ENCODE data around the gene CA11.

Gene CA11

DNA sequence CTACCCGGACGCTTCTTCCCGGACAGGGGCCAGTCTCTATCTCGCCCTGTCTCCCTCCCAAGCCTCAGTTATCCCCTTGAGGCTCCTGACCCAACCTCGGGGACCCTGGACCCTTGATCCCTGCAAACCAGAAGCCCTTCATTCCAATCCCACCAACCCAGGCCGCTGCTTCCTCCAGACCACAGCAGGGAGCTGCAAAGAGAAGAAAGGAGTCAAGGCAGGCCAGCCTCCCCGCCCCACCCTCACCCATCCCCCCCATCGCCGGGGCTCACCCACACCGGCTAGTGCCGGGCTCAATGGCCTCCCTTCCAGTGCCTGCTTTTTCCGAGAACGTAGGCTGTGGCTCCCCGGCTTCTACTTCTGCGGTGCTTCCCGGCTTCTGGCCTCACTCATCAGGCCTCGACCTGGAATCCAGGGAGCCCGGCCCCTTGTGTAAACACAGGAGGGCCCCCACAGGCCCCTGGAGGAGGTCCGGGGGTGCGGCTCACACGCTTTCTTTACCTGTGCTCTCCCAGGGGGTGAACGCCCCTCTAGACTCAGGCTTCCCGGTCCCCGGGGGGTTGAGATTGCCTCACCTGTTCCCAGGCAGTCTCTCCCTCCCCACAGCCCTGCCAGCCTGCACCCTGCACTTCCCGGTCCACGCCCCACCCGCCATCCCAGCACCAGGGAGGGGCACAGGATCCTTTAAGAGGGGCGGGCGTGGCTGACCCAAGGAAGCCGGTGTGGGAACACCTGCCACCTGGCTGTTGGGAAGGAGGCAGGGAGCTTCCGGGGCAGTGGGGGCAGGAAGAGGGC is 31.4 kb downstream of the CA11 start, which contains the start of gene FAM83E:
Gene FAM83E, minus strand, starts transcription at position 641 of the 795 bp plus-strand sequence. CDS start 1,704 bp downstream, outside the sequence.
- no peak within 1 kb of the TSS for H3K4me3 ChIP-seq (ENCODE audit: low read depth, low read length)
- DNase-seq (ENCODE audit: low read depth): no peak
- TF ChIP-seq, protein P1, sequence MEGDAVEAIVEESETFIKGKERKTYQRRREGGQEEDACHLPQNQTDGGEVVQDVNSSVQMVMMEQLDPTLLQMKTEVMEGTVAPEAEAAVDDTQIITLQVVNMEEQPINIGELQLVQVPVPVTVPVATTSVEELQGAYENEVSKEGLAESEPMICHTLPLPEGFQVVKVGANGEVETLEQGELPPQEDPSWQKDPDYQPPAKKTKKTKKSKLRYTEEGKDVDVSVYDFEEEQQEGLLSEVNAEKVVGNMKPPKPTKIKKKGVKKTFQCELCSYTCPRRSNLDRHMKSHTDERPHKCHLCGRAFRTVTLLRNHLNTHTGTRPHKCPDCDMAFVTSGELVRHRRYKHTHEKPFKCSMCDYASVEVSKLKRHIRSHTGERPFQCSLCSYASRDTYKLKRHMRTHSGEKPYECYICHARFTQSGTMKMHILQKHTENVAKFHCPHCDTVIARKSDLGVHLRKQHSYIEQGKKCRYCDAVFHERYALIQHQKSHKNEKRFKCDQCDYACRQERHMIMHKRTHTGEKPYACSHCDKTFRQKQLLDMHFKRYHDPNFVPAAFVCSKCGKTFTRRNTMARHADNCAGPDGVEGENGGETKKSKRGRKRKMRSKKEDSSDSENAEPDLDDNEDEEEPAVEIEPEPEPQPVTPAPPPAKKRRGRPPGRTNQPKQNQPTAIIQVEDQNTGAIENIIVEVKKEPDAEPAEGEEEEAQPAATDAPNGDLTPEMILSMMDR (conservative IDR thresholded peaks at IDR 0.05; ENCODE audit: low read depth, low read length): no peak

DNA sequence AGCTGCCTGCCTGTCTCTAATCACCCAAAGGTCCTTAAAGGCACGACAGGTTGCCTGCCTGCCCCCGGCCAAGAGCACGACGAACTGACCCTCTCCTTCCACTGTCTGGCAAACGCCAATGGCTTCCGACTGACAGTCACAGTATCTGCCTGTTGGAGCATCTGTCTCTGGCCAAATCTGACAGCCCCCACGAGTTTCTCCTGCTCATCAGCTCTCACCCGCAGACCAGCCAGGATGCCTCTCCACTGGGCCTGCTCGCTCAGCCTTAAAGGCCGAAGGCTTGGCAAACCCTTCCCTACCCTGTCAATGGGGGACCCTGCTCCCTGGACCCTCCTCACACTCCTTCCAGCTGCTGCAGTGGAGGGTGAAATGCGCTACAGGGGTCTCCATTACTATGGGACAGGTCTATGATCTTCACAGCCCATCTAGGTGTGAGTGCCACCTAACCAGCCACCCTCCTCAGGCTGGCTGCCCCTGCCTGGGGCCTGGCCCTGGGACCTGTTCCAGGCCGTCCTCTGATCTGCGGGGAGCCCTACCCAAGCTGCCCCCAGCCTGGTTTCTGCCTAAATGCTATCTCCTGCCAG is 32.0 kb downstream of the CA11 start:
- TF ChIP-seq, protein P1 (conservative IDR thresholded peaks at IDR 0.05; ENCODE audit: low read depth, low read length): no peak
- no peak overlapping the region for H3K4me3 ChIP-seq (ENCODE audit: low read depth, low read length)
- no peak for DNase-seq (ENCODE audit: low read depth)

DNA sequence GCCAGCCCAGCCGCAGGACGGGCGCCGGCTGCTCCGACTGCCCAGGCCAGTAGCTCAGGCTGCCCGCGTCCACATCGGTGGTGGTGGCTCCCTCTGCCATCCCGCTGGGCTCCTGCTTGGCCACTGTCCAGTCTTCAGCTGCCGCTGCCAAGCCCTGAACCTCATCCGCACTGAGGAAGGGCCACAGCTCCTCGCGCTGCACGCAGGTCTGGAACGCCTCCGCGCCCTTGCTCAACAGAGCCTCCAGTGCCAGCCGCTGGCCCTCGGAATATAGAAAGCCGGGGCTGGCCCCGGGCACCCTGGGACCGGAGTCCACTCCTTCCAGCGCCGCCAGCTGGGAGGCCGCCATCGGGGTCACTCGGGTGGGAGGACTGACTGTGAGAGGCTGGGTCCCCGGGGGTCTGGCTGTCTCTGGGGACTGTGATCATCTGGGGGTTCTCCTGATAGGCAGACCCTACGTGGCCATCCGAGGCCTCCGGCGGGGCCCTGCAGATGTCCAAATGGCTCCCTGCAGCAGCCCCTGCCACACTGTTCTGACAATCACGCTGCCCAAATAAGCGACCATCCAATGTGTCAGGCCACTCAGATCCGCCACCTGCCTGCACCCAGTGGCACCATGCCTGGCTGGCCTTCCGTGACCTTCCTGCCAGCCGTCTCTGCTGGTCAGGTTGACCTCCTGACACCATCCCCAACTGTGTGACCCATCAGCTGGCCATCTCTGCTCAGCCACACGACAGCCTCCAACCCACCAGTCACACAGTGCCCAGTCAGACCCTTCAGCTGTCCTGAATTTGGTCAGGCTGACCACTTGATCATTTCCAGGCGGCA is 32.7 kb downstream of the CA11 start:
- H3K4me3 ChIP-seq (ENCODE audit: low read depth, low read length): no peak overlapping the region
- no peak for DNase-seq (ENCODE audit: low read depth)
- TF ChIP-seq, protein P1 (conservative IDR thresholded peaks at IDR 0.05; ENCODE audit: low read depth, low read length): no peak

DNA sequence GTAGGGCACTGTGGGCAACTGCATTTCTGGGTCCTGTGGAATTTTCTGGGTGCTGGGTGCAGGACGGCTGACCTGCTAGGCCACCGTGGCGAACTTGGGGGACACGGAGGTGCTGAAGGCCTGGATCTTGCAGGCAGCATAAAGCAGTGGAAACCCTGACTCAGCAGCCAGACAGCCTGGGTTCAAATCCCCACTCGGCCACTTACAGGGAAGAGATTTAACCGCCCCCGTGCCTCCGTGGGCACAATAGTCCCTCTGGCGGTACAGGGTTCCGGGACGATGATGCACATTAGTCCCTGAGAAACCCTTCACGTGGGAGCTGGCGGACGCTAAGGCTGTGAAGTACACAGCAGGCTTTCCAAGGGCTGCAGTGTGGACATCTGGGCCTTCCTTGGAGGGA is 34.1 kb downstream of the CA11 start:
- no peak for DNase-seq (ENCODE audit: low read depth)
- TF ChIP-seq, protein P1 (conservative IDR thresholded peaks at IDR 0.05; ENCODE audit: low read depth, low read length): no peak
- no peak overlapping the region for H3K4me3 ChIP-seq (ENCODE audit: low read depth, low read length)

DNA sequence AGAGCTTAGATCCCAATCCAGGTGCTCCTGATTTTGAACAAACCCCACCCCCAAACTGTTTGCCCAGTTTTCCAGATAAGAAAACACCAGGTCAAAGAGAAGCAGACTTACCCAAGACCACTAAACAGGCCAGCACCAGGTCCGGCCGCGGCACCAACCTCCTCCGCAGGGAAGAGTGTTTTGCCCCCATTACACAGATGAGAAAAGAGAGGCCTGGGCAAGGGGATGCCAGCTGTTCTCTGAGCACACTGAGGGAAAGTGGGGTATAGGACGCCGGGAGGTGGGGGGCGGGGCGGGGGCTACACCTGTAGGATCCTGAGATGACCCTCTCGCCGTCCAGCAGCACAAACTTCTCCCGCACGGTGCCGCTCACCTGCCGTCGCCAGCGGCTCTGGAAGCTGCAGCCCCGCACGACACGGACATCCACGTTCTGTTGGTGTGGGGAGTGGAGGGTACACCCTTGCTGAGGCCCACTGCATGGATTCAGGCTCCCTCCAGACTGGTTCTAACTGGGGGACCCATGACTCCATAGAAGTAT is 36.3 kb downstream of the CA11 start:
- TF ChIP-seq, protein P1 (conservative IDR thresholded peaks at IDR 0.05; ENCODE audit: low read depth, low read length): no peak
- DNase-seq (ENCODE audit: low read depth): no peak
- no peak overlapping the region for H3K4me3 ChIP-seq (ENCODE audit: low read depth, low read length)

DNA sequence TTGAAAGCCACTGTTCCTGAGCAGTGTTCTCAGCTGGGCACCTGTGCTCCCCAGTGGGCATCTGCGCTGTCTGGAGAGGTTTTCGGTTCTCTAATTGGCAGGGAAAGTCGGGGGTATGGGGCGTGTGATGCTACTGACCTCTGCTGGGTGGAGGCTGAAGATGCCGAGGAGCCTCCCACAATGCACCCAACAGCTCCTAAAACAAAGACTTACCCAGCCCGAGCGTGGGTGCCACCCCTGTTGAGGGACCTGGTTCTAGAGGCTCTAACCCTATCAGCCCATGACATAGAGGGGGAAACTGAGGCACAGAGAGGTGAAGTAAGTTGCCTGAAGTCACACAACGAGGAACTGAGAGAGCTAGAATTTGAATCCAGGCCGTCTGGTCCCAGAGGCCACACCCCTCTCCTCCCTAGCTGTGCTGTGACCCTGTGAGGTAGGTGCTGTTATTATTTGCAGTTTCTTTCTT is 37.2 kb downstream of the CA11 start:
- TF ChIP-seq, protein P1 (conservative IDR thresholded peaks at IDR 0.05; ENCODE audit: low read depth, low read length): peak; percentile 67
- DNase-seq (ENCODE audit: low read depth): peak; percentile 52
- no peak overlapping the region for H3K4me3 ChIP-seq (ENCODE audit: low read depth, low read length)

Measured in choroid plexus epithelial cell (primary cell).